Vagina (tissue), 2 donors: ENCODE data around the gene PFDN1. TPM values are rescaled to one million over a fixed set of nuclear protein-coding genes. Genes with fewer than 3 reads are reported as not detected.
A peak's percentile ranks its signal among the peaks of the same experiment; 100 is the strongest.

Experiments
- DNase-seq, 2 donors: peaks; one replicate each; pipeline ENCODE4 v3.0.0-alpha.2; 2017; ENCODE audit errors: extremely low spot score in 2 of 2
- H3K27ac ChIP-seq: fragments of 200-600 bp; sonication (generic); one replicate; pipeline ENCODE4 v1.5.1; 2019
- H3K27me3 ChIP-seq: fragments of 200-600 bp; sonication (generic); one replicate; pipeline ENCODE4 v1.5.1; 2019
- H3K36me3 ChIP-seq, 2 donors: fragments of 200-600 bp; sonication (generic); one replicate each; pipeline ENCODE4 v1.5.1; 2017 to 2019
- H3K4me1 ChIP-seq: fragments of 200-600 bp; sonication (generic); one replicate; pipeline ENCODE4 v1.5.1; 2019
- H3K4me3 ChIP-seq, 2 donors: fragments of 200-600 bp; sonication (generic); 1 replicate in 1 of 2; 2 replicates in 1 of 2; pipeline ENCODE4 v1.5.1; 2016 to 2019
- H3K9me3 ChIP-seq: fragments of 200-600 bp; sonication (generic); one replicate; pipeline ENCODE4 v1.5.1; 2019
- CTCF ChIP-seq, 3 experiments: fragments of 450-650 bp in 2 of 3; fragments of 200-600 bp in 1 of 3; sonication (generic) in 1 of 3; IDR thresholded peaks; one replicate each; pipeline ENCODE4 v1.5.1; 2017 to 2019; ENCODE audit warnings: antibody characterized with exemption in 3 of 3, mild to moderate bottlenecking in 2 of 3, moderate library complexity in 2 of 3
- POLR2A ChIP-seq, 2 donors: fragments of 450-650 bp; IDR thresholded peaks; one replicate each; pipeline ENCODE4 v1.6.1; 2017; ENCODE audit warnings: antibody characterized with exemption in 2 of 2, mild to moderate bottlenecking in 2 of 2, moderate library complexity in 2 of 2
- POLR2AphosphoS5 ChIP-seq, 2 donors: sonication (generic); formaldehyde crosslinking; IDR thresholded peaks; one replicate each; pipeline ENCODE4 v1.9.0; 2017; ENCODE audit warnings: antibody characterized with exemption in 2 of 2, mild to moderate bottlenecking in 2 of 2, low read depth in 1 of 2; ENCODE audit not compliant: insufficient read depth in 1 of 2
- intact Hi-C: fragments of 100-400 bp; cut with DNase I; formaldehyde crosslinking; loops from one replicate; pipeline ENCODE4 v1.15.1; 2023
- total RNA-seq: library from RNA; depleted of rRNA; stranded (reverse); fragments of >200 nt; gene quantifications from one replicate; pipeline ENCODE4 v1.2.3, GENCODE V29; 2016

PFDN1 gene
- total RNA-seq, 1 donor from 2014 or later: 94.8 TPM

- no peaks in the 10 kb centered on the region for H3K9me3 ChIP-seq
- H3K4me1 ChIP-seq: no peaks in the 10 kb centered on the region
- no peak for TF ChIP-seq POLR2A (IDR thresholded peaks at IDR 0.05)
- TF ChIP-seq CTCF (IDR thresholded peaks at IDR 0.05): no peak
- TF ChIP-seq POLR2AphosphoS5 (IDR thresholded peaks at IDR 0.05; ENCODE audit: insufficient read depth in 1 of 2, low read depth in 1 of 2): no peak
- H3K36me3 ChIP-seq: no peaks in the 10 kb centered on the region
- H3K4me3 ChIP-seq: no peak overlapping the region
- no peaks in the 10 kb centered on the region for H3K27me3 ChIP-seq
- no peak for DNase-seq
- intact Hi-C loops: no loop called here
- H3K27ac ChIP-seq: peak overlapping the region; percentile 36
Observed at GRCh38 chr5:140312791-140313189, 9.9 kb upstream of the PFDN1 start.

- Histone ChIP-seq H3K27ac (peak overlapping the region; percentile 36), H3K36me3 (no peaks in the 10 kb centered on the region), H3K4me1 (no peaks in the 10 kb centered on the region), H3K27me3 (no peaks in the 10 kb centered on the region), H3K9me3 (no peaks in the 10 kb centered on the region), H3K4me3 (no peak overlapping the region)
- no peak for DNase-seq
- intact Hi-C loops: no loop called here
- TF ChIP-seq POLR2A (IDR thresholded peaks at IDR 0.05) (no peak), CTCF (IDR thresholded peaks at IDR 0.05) (no peak), POLR2AphosphoS5 (IDR thresholded peaks at IDR 0.05; ENCODE audit: insufficient read depth in 1 of 2, low read depth in 1 of 2) (no peak)
Observed at GRCh38 chr5:140312067-140312790, 9.3 kb upstream of the PFDN1 start.

GRCh38 chr5:140311011-140311467, 8.1 kb upstream of the PFDN1 start:
- intact Hi-C loops: no loop called here
- Histone ChIP-seq H3K4me3 (no peak overlapping the region), H3K27ac (no peak overlapping the region), H3K27me3 (no peaks in the 10 kb centered on the region), H3K4me1 (no peaks in the 10 kb centered on the region), H3K9me3 (no peaks in the 10 kb centered on the region), H3K36me3 (no peaks in the 10 kb centered on the region)
- TF ChIP-seq POLR2AphosphoS5 (IDR thresholded peaks at IDR 0.05; ENCODE audit: insufficient read depth in 1 of 2, low read depth in 1 of 2) (peak in 1 of 2 donors; percentile 7), CTCF (IDR thresholded peaks at IDR 0.05) (no peak)
- DNase-seq: no peak

GRCh38 chr5:140310434-140310833, 7.5 kb upstream of the PFDN1 start:
- no peaks in the 10 kb centered on the region for H3K36me3 ChIP-seq
- H3K27ac ChIP-seq: no peak overlapping the region
- intact Hi-C loops: no loop called here
- no peak for DNase-seq
- H3K27me3 ChIP-seq: no peaks in the 10 kb centered on the region
- H3K9me3 ChIP-seq: no peaks in the 10 kb centered on the region
- H3K4me1 ChIP-seq: no peaks in the 10 kb centered on the region
- no peak for TF ChIP-seq POLR2AphosphoS5 (IDR thresholded peaks at IDR 0.05; ENCODE audit: insufficient read depth in 1 of 2, low read depth in 1 of 2)
- no peak for TF ChIP-seq POLR2A (IDR thresholded peaks at IDR 0.05)
- TF ChIP-seq CTCF (IDR thresholded peaks at IDR 0.05): no peak
- H3K4me3 ChIP-seq: no peak overlapping the region

- no peak overlapping the region for H3K27ac ChIP-seq
Observed at GRCh38 chr5:140309706-140310249, 6.9 kb upstream of the PFDN1 start.

More at GRCh38 chr5:140309706-140310249, 6.9 kb upstream of the PFDN1 start:
- DNase-seq: no peak
- H3K27me3 ChIP-seq: no peaks in the 10 kb centered on the region
- intact Hi-C loops: no loop called here
- H3K36me3 ChIP-seq: no peaks in the 10 kb centered on the region
- no peak overlapping the region for H3K4me3 ChIP-seq
- TF ChIP-seq POLR2AphosphoS5 (IDR thresholded peaks at IDR 0.05; ENCODE audit: insufficient read depth in 1 of 2, low read depth in 1 of 2): no peak
- no peaks in the 10 kb centered on the region for H3K9me3 ChIP-seq
- H3K4me1 ChIP-seq: no peaks in the 10 kb centered on the region
